HepG2 (cell line): Measurements from ENCODE around the gene ADIPOR1. TPM values are rescaled to one million over a fixed set of nuclear protein-coding genes. Genes with fewer than 3 reads are reported as not detected.

Source experiments
- ARID4A ChIP-seq: sonication (generic); formaldehyde crosslinking; IDR thresholded peaks from 2 replicates; pipeline ENCODE4 v1.5.0; 2020; ENCODE audit warnings: mild to moderate bottlenecking, missing genetic modification reagents, borderline replicate concordance
- CEBPG ChIP-seq: IDR thresholded peaks from 2 replicates; pipeline ENCODE4 v1.6.1; 2016
- HDAC2 ChIP-seq: sonication (generic); formaldehyde crosslinking; IDR thresholded peaks from 2 replicates; pipeline ENCODE4 v1.4.0; 2020; ENCODE audit warnings: missing genetic modification reagents
- HMGXB4 ChIP-seq, 2 experiments: sonication (generic) in 1 of 2; formaldehyde crosslinking in 1 of 2; IDR thresholded peaks; 2 replicates each; pipeline versions ENCODE4 v1.4.0 to v1.6.1; 2018 to 2020; ENCODE audit warnings: missing genetic modification reagents in 2 of 2, borderline replicate concordance in 1 of 2, low read depth in 1 of 2, mild to moderate bottlenecking in 1 of 2, missing biosample characterization in 1 of 2
- HOXA3 ChIP-seq: sonication (generic); formaldehyde crosslinking; IDR thresholded peaks from 2 replicates; pipeline ENCODE4 v1.5.0; 2020; ENCODE audit warnings: missing genetic modification reagents
- KIAA2018 ChIP-seq: sonication (generic); formaldehyde crosslinking; IDR thresholded peaks from 2 replicates; pipeline ENCODE4 v1.5.0; 2020; ENCODE audit warnings: mild to moderate bottlenecking, missing genetic modification reagents, borderline replicate concordance
- RAD21 ChIP-seq: fragments of 450-650 bp; formaldehyde crosslinking; IDR thresholded peaks from 2 replicates; pipeline ENCODE4 v1.5.0; 2020; ENCODE audit warnings: mild to moderate bottlenecking
- SALL1 ChIP-seq: sonication (generic); formaldehyde crosslinking; IDR thresholded peaks from 2 replicates; pipeline ENCODE4 v1.8.0; 2022; ENCODE audit warnings: mild to moderate bottlenecking, missing genetic modification reagents
- THAP11 ChIP-seq: IDR thresholded peaks from 2 replicates; pipeline ENCODE4 v1.6.1; 2016; ENCODE audit warnings: missing biosample characterization, missing genetic modification reagents
- XRCC5 ChIP-seq: fragments of 200-400 bp; formaldehyde crosslinking; optimal IDR thresholded peaks from 2 replicates; pipeline ENCODE3; 2017; ENCODE audit warnings: mild to moderate bottlenecking, low read length
- ZBTB46 ChIP-seq: sonication (generic); formaldehyde crosslinking; IDR thresholded peaks from 2 replicates; pipeline ENCODE4 v1.4.0; 2020; ENCODE audit warnings: mild to moderate bottlenecking, missing genetic modification reagents, borderline replicate concordance
- ZNF260 ChIP-seq: sonication (generic); formaldehyde crosslinking; IDR thresholded peaks from 2 replicates; pipeline ENCODE4 v1.4.0; 2020; ENCODE audit warnings: missing genetic modification reagents, low read depth, mild to moderate bottlenecking, borderline replicate concordance
- ZNF644 ChIP-seq: IDR thresholded peaks from 2 replicates; pipeline ENCODE4 v1.6.1; 2016; ENCODE audit warnings: low read depth
- polyA plus RNA-seq, 8 experiments: library from polyadenylated mRNA; depleted of rRNA in 3 of 8; stranded (reverse) in 7 of 8; unstranded in 1 of 8; fragments of >200 nt; fragmentation: Illumina TruSeq in 4 of 8; extraction: Trizol in 4 of 8; gene quantifications; 2 replicates each; pipeline versions ENCODE4 v1.2.1 to v1.2.3, GENCODE V29; 2011 to 2016; ENCODE audit warnings: low read depth in 4 of 8, missing spikeins in 1 of 8, mixed read lengths in 1 of 8; ENCODE audit not compliant: insufficient read depth in 1 of 8
- total RNA-seq, 5 experiments: library from RNA; depleted of rRNA; stranded (reverse); fragments of >200 nt; fragmentation: Illumina TruSeq; extraction: Trizol; gene quantifications; 2 replicates each; pipeline ENCODE4 v1.2.3, GENCODE V29; 2016; ENCODE audit warnings: low read depth in 1 of 5

Gene ADIPOR1
- total and polyA plus RNA-seq, 2 of the 13 experiments (the other 11 are each of a cell fraction or from before 2014, with no cell fraction given), result 60.0 to 141 TPM

GRCh38 chr1:202968895-202969295 lies 10.8 kb upstream of the ADIPOR1 start (continued):
- TF ChIP-seq ARID4A (peak; percentile 36; the same call in 1 of the 2 replicates), THAP11 (CRISPR knock-in tag) (0 out of 2 replicates have a peak, but pooled peaks have one; percentile 22), RAD21 (CRISPR knock-in tag) (peak; percentile 52), SALL1 (peak; percentile 15; the same call in 1 of the 2 replicates), ZNF260 (CRISPR knock-in tag) (no peak), HDAC2 (CRISPR knock-in tag) (no peak), CEBPG (CRISPR knock-in tag) (peak; percentile 41; the same call in 1 of the 2 replicates), KIAA2018 (CRISPR knock-in tag) (no peak), HMGXB4 (CRISPR knock-in tag; IDR thresholded peaks at IDR 0.05; ENCODE audit: borderline replicate concordance in 1 of 2, low read depth in 1 of 2) (peak; percentile 51 to 66; a peak in 2 of 4 replicates), XRCC5 (peak; percentile 72), ZNF644 (peak; percentile 64), ZBTB46 (no peak), HOXA3 (CRISPR knock-in tag) (0 out of 2 replicates have a peak, but pooled peaks have one; percentile 20)
